ENCODE results near the gene CHST13.
"Not testable (repeated sequence)": the region's sequence is repeated elsewhere in the genome, so short reads cannot be mapped to it uniquely, and the experiment has no call there.

The CHST13 gene

DNA sequence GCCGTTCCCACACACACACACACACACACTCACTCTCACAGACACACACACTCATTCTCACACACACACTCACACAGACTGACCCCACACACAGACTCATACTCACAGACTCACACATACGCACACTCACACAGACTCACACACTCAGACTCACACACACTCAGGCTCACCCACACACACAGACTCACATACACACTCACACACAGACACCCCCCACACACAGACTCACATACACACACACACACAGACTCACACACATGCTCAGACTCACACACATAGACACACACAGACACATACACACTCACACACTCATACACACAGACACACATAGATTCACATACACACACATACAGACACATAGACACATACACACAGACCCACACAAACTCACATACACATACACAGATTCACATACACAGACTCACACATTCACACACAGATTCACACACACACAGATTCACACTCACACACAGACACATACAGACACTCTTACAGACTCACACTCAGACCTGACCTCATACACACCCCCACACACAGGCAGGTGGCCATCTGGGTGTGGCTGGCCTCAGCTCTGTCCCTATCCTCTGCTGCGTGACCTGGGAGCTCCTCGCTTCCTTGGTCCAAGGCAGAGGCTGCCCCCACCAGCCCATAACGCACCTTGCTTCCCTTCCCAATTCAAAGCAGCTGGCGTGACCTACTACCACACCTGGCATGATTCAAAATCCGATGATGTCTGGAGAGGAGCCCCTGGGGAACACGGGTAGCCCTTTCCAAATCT is 32.9 kb downstream of the CHST13 start:
- no peak for DNase-seq

DNA sequence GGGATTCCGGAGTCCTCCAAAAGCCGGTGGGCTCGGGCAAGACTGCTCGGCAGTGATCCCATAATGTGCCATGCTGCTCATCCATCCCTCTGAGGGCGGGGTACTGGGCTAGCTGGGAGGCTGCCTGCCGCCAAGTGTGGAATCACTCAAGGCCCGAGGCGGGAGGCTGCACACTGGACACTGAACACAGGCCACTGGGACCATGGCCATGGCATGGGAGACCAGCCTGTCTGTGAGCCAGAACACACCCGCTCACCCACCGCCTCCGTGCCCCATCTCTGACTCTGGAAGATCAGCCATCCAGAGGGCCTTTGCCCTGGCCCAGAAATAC is 33.4 kb downstream of the CHST13 start:
- DNase-seq, result no peak

DNA sequence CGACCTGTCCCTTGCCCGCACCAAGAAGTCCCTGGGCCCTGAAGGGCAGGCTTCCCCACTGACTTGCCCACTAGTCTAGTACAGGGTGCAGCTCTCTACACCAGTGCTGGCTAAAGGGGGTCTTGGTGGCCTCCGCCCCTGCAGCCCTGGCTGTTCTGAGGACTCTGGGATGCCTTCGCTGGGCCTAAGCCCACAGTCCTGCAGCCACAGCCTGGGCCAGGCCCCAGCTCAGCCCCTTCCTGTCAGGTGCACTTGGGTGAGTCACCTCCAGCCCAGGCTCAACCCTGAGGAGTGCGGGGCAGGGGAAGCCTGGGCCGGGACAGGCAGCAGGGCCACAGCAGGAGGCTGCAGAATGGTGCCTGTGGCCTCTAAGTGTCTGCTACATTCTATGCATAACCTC is 33.8 kb downstream of the CHST13 start:
- no peak for DNase-seq

DNA sequence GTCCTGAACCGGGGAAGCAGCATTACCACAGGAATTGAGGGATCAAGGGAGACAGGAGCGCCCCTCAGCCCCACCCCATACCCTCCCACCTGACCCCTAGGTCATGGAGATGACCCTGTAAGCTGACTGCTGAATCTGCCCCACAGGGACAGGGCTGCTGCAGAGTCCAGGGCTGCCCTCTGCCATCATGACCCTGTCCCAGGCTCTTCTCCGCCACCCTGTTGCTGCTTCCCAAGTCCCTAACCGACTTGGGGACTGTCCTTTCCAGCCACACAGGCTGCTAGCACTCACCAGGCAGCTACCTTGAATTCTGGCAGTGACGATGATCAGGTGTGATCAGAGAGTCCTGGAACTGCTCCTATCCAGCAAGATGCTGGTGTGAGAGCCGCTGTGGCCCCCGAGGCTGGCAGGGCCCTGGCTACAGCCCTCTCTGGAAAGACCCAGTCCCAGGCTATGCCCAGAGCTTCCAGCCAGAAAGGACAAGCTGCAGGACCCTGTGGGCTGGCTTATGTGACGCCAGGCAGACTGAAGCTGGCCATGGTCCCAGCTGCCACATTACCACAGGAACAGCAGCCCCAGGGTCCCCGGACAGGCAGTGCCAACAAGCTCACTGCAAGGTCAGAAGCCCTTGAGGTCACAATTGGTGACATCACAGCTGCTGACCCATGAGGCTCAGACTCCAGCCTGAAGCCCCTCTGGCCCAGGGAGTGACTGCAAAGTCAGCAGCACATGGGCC is 34.5 kb downstream of the CHST13 start, which contains the start of gene C3orf22:
Gene C3orf22, minus strand, starts transcription at position 597 of the 736 bp plus-strand sequence. CDS start 5,542 bp downstream, outside the sequence.
- no peak for DNase-seq

DNA sequence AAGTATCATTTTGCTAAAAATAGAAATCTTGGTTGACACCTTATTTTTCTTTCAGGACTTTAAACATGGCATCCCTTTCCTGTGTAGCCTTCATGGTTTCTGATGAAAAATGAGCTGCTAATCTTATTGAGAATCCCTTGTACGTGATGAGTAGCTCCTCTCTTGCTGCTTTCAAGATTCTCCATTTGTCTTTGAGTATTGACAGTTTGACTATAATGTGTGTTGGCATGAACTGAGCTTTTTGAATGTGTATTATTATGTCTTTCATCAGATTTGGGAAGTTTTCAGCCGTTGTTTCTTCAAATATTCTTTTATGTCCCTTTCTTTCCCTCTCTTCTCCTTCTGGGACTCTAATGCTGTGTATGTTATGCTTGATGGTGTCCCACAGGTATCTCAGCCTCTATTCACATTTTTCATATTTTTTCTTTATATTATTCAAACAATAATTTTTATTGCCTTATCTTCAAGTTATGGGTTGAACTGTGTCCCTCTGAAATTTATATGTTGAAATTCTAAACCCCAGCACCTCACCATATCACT is 38.9 kb downstream of the CHST13 start:
- DNase-seq, result no peak

DNA sequence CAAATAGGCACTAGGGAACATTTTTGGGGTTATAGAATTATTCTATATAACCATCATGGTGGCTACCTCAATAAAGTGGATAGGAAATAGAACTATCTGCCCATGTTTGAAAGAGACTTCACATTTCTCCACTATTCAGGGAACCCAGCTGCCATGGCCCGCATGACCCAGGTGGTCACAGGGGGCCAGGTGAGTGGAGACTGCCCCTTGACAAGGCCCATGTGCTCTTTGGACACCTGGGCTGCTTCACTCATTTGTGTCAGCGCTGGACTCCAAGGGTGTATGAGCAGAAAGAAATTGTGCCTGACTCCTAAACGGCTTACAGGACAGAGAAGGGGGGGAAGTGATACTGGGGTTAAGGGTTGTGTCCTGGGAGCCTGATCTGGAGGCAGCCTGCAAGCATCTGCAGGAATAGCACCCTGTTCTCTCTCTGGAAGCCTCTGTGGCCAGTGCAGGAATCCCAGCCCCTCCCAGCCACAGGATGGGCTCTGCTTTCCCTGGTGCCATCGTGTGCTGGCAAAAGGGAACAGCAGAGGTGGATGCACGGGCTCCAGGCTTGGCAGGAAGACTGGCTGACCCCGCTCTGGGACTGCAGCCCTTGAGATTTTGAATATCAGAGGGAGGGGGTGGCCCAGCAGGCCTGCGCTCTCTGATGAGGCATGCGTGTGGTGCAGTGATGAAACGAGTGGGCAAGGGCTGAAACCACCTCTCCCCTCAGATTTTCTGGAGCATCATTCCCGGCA is 43.9 kb downstream of the CHST13 start:
- DNase-seq, result no peak

DNA sequence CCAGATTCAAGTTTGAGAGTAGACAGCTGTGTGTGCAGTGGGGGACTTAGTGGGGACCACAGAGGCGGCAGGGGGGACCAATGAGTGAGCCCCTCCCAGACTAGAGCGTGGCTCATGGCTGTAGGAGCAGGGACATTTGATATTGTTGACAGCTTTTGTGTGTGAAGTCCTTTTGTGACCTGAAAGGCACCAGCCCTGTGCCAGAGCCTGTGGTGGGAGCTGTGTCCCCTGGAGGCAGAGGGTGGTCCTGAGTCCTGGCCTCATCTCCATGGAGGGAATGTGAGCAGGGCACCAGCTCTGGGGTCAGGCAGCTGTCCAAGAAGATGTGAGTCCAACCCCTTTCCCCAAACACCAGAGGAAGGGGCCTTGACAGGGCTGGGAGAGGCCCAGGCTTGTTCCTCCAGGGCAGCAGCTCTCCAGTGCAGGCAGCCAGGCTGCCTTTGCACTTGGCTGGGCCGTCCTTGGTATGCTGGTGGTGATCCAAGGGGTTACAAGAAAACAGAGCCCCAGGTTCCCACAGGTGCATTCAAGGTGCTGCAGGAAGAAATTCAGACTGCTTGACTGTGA is 44.9 kb downstream of the CHST13 start:
- DNase-seq, result no peak

DNA sequence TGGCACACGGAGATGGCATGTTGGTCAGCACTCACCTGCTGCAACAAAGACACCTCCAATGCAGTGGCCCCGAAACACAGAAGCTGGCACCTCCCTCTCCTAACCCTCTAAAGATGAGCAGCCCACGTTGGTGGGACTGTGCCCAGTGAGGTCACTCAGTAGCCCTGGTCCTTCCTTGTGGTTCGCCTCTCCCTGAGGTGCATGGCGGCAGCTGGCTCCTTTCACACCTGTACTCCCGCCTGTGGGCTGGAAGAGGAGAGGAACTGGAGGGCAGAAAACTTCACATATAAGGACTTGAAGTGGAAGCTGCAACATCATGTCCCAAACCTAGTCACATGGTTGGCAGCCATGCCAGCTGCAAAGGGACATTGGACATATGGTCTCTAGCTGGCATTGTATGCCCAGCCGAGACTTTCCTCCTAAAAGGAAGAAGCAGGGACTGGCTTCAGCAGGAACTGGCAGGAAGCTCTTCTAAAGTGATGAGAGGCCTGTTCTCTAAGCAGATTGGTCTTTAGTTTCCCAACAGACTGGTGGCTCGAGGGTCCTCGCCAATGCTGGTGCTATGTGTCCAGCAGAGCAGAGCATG is 45.5 kb downstream of the CHST13 start:
- no peak for DNase-seq

DNA sequence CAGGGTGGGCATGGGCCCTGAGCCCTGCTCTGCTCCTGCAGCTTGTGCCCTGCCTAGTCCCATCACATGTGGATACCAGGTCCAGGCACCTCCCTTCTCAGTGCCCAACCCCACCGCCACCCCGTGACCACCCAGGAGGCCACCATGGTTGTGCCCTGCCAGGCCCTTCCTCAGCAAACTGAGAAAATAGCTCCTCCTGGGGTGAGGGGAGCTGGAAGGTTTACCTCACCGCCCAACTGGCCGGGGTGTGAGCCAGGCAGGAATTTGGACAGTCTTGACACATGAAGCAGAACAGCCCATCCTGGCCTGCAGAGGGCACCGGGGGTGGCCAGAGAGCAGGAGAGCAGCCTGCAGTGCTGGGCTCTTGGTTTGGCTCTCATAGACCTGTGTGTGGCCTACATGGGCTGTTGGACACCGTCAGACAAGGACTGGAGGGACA is 46.2 kb downstream of the CHST13 start:
- no peak for DNase-seq

DNA sequence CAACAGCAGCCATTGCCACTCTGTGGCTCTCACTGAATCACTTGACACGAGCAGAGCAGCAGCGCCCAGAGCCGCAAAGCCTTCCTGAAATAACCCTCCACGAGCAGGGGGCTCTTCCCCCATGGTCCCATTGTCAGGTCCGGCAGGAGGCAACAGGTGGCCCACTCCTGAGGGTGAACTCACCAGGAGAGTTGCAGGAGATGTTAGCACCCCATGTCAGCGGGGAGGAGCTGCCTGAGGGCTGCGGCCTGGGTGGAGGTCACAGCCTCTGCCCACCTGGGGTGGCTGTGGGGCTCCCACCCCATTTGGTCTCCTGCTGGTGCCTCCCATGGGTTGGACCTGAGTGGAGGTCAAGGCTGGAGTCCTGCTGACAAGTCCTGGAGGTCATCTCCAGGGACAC is 47.1 kb downstream of the CHST13 start:
- no peak for DNase-seq

DNA sequence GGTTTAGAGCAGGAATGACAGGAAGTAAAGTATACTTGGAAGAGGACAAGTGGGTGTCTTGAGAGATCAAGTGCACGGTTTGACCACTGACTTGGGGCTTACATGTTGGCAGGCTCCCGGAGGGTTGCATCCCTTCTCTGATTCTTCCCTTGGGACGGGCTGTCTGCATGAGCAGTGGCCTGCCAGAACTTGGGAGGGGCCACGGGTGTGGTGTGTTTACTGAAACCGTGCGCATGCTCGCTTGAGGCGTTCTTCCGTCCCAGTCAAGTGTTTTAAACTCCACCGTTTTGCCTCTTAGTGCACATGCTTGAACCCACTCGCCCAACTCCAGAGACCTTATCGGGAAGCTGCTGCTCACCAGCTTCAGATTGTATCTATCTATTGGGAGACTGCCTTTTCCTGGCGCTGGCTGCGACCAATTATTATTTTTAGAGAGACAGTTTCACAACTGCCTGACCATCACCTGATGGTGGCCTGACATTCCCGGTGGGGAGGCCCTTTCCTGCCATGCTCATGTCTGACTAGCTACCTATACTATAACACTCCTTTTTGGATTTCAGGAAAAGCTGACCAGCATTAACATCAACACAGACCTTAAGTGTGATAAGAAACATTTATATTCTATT is 49.6 kb downstream of the CHST13 start:
- DNase-seq, result no peak

DNA sequence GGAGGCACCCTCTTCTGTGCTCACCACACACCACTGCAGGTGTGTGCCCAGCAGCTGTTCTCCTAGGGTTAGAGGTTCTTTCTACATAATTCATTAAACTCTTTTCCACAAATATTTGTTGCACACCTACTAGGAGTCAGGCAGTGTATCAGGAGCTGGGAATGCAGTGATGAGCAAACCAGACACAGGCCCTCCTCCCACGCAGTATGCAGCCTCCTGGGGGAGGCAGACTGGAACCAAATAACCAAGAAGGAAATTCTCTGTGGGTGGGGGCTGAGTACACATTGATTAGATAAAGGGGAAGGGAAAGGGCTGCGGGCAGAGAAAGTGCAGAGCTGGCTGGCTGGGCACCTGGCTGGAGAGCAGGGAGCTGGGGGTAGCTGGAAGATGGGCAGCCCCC is 53.3 kb downstream of the CHST13 start:
- no peak for DNase-seq

DNA sequence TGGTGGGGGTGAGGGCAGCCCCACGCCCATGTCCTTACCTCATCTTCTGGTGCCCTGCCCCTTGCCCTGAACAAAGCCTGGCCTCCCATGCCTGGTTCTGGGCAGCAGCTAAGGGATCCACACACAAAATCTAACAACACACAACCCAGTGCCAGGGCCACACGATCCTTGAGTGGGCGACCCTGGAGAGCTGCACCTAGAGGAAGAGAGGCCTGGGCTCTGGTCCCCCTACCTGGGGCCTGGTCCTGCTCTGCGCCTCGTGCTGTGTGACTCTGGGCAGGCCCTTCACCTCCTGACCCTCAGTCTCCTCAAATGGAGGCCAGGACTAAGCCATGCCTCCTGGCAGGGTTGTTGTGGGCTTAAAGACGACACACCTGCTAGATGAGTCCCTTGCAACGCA is 54.7 kb downstream of the CHST13 start:
- DNase-seq, result no peak

DNA sequence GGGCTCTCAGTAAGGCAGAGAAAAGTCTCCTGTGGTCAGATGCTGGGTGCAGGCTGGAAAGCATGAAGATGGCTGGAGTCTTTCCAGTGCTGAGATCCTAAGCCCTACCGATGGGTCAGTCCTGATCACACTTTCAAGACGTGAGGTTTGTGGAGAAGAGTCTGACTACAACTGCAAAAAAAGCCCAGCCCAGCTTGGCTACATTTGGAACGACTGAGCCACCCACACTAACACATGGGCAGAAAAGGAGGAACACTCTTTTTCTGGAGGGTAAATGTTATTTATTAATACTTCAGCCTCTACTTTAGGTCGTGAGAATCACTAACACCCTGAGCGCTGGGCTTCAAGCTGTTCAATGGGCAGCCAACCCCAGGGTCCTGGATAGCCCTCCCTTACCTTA is 56.8 kb downstream of the CHST13 start:
- no peak for DNase-seq

DNA sequence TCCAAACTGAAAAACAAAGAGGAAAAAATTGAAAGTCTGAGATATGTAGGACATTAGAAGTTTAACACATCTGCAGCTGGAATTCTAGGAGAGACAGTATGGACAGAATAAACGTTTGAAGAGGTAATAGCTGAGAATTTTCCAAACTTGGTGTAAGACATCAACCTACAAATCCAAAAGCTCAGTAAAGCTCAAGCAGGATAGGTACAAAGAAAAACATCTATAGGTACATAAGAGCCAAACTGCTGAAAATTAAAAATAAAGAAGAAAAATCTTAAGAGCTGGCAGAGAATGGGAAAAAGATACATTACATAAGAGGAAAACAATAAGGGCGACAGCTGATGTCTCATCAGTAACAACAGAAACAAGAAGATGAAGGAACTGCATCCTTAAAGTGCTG is 57.6 kb downstream of the CHST13 start:
- no peak for DNase-seq

DNA sequence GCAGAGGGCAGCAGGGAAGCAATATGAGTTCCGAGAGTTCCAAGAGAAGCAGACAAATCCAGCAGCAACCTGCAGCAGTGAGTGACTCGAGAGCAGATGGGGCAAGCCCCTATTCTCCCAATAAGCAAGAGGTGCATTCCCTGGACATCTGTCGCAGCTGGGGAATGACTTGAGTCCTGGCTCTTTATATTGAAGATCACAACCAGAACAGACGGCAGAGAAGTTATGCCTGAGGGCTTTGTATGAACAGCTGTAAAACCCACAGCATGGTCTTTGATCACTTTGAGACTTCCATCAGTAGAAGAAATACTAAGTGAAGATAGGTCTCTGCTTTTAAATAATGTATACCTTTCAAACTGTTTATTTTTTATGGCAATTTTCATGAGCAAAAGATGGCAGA is 58.4 kb downstream of the CHST13 start:
- DNase-seq, result no peak

DNA sequence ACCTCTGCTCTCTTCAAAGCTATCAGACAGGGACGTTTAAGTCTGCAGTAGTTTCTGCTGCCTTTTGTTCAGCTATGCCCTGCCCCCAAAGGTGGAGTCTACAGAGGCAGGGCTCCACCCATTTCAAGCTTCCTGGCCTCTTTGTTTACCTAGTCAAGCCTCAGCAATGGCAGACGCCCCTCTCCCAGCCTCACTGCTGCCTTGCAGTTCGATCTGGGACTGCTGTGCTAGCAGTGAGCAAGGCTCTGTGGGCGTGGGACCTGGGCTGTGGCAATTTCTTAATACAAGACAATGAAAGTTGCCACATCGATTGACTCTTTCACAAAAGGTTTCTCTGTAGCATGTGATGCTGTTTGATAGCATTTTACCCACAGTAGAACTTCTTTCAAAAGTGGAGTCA is 67.6 kb downstream of the CHST13 start:
- not testable (repeated sequence) for DNase-seq
